K562 treated with DMSO at 1 percent for 12 hours (cell line): Measurements from ENCODE around the gene SUDS3. TPM values are rescaled to one million over a fixed set of nuclear protein-coding genes. Genes with fewer than 3 reads are reported as not detected.

Source experiments
- total RNA-seq: library from RNA; unstranded; fragments of 300-600 nt; gene quantifications from 2 replicates; pipeline ENCODE4 v1.2.3, GENCODE V29; 2022; ENCODE audit not compliant: insufficient read depth

The SUDS3 gene
- total RNA-seq, result 7.4 and 19.6 TPM in 2 replicates

DNA sequence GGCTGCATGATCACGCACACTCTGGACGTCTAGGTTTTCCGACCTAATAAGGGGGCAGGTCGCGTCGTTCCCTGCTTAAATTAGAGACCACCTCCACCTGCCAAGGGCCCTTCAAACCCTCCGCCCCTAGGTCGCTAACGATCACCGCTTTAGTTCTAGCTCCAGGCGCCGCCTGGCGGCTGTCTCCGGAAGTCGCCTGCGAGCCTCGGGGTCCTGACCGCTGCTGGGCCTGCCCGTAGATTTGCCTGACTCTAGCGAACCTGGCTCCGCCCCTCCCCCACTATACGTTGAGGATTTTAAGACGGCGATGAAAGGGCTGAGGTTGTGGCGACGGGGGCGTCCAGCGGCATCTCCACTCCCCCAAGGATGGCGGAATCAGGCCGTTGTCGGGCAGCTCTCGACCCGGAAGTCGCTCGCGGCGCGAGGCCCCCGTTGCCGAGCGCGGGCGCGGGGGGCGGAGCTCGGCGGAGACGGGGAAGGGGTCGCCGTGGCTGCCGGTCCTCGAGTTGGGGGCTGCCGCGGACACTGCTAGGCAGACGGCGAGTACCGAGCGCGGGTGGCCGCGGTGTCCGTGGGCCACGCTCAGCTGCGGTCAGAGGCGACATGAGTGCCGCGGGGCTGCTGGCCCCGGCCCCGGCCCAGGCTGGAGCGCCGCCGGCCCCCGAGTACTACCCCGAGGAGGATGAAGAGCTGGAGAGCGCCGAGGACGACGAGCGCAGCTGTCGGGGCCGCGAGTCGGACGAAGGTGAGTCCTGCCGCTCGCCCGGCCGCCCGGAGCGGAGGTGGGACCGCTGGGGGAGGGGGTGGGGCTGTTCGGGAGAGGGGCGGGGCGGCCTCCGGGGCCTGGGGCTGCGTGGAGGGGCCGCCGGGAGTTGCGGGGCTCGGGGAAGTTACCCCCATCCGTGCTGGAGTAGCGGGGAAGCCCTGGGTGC, at the start of gene SUDS3:
SUDS3 (plus strand) TSS at position 467 of the 932 bp plus-strand sequence; CDS start at position 604, 137 bp downstream.

GRCh38 chr12:118372541-118373495, 3.5 kb upstream of the SUDS3 start, which contains the start of gene TAOK3:
Gene TAOK3 (minus strand): TSS chr12:118372907. CDS start chr12:118255567, 117,340 bp downstream.

Other genes with a start within 250 kb of the SUDS3 start
- 63.0 and 79.2 TPM in 2 replicates for gene PEBP1, start 240.4 kb upstream of the SUDS3 start, total RNA-seq
- gene TAOK3, start 3.6 kb upstream of the SUDS3 start, total RNA-seq, result 11.3 and 29.8 TPM in 2 replicates